Measurements from ENCODE around the gene MEG3.
A peak's percentile ranks its signal among the peaks of the same experiment; 100 is the strongest.

The MEG3 gene

DNA sequence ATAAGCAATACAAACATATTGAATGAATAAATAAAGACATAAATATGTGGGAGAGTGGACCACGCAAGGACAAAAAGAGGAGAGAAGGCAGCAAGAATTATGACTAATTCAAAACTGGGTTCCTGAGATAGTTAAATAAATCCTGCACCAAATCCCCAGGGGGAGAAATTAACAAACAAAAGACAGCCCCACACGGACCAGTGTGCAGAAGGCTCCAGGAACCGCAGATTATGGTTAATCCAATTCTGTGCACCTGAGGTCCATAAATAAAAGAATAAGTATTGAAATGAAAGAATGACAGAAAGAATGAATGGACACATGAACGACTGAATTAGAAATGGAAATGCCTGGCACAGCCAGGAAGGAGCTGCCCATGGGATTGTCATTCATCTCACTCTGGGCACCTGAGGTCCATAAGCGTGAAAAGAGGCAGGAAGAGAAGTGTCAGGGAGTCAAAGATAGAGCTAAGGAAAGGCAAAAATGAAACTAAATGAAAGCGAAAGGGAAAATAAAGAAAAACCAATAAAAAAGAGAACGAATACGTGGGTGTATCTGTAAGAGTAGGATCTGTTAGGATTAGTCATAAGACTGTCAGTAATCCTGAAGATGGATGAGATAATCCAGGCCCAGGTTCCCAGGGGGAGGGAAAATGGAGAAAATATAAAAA, 23.3 kb downstream of the MEG3 start:
- DNase-seq (ENCODE audit: low spot score) = no peak

DNA sequence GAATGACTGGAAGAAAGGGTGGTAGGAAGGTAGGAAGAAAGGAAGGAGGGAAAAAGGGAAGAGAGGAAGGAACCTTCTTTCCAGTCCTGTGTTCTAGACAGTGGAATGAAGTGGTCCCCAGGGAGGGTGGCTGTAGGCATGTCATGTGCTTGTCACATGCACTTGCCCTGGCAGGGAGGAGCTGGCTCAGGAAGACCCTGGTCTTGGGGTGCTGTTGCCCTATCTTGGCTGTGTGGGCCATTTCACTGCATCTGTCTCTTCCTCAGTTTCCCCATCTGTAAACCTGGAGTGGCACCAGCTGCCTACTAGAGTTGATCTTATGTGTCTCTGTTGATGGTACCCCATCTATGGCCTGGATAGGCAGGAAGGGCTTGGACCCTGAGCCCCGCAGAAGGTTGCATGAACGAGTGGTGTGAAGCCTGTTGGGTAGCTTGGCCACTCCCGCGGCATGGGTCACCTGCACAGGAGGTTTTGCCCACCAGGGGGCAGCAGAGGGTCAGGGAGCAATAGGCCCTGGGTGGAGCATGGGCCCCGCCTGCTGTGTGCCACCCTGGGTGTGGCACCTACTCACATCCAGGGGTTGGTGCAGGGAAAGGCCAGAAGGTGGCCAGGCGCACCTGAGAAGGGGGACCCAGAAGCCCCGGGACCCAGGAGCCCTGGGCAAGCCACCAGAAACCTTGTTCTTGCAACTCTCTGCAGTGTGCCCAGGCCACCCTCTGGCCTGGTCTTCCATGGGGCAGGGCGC, 25.1 kb downstream of the MEG3 start:
- DNase-seq (ENCODE audit: low spot score) = peak; percentile 70

DNA sequence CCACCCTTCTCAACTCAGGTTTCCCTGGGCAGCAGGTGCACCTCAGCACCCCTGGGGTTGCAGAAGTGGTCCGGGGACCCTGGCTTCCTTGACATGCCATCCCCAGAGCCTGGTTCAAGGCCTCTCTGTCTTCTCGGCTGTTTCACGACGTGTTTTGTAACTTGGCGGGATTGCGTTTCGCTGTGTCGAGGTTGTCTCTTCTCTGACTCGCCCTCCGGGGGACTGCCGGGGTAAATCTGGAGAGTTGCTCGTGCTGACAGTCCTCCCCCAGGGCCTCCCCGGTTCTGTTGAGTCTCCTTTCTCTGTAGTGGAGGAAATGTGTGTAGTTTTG, 25.6 kb downstream of the MEG3 start:
- DNase-seq (ENCODE audit: low spot score) = no peak

DNA sequence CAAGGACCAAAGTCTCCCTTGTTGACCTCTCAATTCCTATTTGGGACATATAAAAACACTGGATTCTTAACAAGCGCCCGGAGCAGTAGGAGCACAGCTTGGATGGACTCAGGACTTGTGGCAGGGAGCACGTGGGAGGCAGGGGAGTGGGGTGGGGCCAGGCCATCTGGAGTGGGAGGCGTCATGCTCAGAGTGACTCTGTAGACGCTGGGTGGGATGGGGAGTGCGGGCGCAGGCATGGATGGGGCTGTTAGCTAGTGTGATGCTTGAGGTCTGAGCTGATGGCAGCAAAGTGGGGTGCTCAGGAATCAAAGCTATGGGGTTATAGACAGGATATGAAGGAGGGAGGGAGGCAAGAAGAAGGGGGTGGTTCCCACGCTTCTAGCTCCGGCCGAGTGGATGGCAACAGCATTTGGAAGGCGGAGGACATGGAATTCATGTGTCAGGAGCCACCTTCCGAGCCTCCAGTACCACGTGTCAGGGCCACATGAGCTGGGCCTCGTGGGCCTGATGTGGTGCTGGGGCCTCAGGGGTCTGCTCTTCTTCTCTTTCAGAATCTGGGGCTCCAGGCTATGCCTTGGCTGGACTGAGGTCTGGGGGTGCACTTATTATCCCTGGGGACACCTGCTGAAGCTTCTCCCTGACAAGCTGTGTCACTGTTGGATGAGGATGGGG, 26.2 kb downstream of the MEG3 start:
- no peak for DNase-seq (ENCODE audit: low spot score)

DNA sequence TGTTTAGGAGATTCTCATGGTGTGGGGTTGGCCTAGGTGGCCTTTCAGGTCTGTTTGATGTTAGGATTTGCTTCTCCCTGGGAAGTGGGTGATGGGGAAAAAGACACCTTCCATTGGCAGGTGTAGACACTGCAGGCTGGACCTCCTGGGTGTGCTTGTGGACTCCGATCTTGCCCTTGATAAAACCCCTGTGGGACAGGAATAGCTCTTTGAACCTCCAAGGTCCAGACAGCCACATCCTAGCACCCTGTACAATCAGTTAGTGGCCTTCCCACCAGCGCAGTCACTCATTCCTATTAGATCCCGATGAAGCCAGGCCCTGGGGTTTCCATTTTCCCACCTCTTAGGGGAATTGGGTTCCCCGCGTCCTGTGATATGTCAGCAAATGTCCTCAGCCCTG, 28.5 kb downstream of the MEG3 start:
- no peak for DNase-seq (ENCODE audit: low spot score)

DNA sequence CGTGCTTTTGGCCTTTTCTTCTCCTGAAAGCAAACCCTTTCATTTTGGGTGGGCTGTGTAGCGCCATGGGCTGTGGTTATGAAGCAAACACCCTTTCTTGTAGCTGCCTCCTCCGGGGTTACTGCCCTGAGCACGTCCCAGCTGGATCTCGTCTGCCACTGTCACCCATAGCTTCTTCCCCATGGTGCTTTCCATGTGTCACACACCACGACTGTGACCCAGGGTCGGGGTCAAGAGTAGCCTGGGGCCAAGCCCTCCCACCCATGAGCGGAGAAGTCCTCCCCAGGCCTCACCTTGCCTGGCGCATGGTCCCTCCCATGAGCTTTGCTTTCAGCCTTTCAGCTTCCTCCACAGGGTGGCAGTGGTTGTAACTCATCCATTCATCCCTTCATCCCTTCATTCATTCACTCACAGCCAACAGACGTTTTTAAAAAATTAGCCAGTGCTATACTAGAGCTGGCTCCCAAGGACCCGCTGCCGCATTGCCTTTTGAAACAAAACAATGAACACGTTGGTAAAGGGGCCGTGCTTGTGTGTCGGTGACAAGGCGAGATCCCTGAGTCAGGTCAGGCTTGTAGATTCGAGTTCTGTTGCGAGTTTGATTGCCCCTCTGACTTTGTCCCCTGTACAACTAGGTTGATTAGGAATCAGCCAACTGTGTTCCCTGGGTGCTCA, 29.5 kb downstream of the MEG3 start:
- no peak for DNase-seq (ENCODE audit: low spot score)

DNA sequence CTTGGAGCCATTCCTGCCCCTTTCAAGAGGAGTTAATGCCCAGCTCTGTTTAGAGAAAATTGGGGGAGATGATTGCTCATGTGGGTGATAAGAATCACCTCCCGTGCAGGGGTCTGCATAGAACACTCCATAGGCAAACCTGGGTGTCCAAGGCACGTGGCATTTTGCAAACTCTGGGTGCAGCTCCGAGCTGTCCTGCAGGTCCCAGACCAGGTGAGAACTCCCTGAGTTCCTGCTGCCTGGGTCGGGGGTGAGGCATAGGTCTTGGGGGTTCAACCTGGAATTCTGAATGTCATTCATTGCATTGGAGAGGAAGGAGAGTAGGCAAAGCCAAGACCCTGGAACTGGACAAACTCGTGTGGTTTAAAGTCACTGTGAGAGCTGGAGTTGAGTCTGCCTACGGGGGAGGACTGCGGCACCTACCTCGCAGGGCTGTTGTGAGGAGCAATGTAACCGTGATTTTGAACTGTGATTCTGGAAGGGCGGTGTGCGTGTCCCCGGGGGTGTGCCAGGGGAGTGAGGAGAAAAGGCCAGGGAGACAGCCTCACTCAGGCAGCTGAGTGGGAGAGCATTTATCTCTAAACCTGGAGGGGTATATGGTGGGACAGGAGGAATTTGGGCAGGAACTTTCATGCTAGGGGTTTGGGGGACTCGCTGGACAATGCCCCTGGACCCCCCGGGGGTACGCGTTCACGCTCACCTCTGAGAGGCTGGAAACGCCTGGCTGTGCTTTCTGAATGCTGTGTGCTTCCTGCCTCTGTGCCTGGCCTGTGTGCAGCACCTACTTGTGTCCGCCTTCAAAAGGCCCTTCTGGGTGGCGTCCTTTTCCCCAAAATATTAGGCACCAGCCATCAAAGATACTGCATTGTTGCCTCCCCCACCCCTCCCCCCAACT, 30.4 kb downstream of the MEG3 start:
- no peak for DNase-seq (ENCODE audit: low spot score)

DNA sequence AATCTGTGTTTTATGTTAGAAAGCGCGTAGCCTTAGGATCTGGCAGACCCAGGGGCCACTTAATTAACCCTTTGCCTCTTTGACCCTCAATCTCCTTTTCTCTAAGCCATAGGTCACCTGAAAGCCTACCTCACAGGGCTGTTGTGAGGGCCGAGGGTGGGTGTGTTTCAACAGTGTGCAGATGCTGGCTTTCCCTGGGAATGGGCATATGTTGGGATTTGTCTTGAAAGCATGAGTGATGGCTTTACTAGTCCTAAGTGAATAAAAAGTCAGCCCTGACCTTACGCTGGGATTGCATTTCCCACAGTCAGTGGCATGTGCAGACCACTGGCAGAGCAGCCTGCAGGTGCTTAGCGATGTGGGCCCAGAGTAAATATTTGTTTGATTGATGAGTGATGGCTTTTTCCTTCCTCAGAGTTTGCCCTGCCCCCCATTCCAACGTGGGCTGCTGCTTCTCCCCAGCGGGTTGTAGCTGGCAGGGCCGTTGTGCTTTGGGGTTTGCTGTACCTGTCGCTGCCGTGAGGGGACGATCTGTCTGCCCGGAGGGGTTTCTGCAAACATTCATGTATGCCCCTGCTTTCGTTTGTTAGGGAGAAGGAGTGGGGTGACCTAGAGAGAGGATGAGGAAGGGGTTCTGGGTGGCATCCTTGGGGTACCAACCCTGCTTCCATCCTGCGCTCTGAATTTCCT, 31.5 kb downstream of the MEG3 start:
- DNase-seq (ENCODE audit: low spot score) = no peak

DNA sequence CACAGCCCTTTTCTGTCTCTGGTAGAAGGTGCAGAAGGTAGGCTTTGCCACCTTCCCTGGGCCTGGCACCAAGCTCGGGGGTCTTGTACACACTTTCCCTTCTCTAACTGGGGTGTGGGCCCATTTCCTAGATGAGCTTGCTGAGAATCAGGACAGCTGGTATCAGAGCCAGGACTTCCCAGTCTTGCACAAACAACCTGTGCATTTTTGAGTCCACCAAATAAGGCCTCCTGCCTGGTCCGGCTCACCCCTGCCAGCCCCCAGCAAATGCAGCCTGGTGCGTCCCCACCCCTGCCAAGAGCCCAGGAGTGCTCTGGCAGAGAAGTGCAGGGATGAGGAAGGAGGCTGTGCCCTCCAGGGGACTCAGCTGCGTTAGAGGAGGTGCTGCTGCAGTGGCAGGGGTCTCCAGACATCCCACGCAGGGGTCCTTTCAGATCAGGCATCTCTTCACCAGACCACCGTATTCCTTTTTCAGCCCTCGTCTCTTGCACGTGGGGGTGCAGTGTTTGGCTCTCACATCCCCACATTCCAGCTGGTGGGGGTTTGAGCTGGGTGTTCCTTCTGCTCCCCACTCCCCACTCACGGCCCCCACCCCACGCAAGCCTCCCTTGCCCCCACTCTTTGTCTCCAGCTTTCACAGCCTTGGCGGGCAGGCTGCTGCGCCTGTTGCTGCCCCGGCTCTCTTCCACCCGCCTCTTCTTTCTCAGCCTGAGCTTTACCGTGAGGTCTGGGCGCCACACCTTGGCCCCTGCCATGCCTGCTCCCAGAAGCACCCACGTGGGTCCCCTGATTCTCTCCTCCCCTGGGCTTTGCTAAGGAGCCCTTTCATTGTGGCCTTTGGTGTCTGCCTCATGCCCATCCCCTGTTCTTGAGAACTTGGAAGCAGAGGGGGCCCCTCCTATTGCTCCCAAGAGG, 32.3 kb downstream of the MEG3 start:
- DNase-seq (ENCODE audit: low spot score) = no peak

DNA sequence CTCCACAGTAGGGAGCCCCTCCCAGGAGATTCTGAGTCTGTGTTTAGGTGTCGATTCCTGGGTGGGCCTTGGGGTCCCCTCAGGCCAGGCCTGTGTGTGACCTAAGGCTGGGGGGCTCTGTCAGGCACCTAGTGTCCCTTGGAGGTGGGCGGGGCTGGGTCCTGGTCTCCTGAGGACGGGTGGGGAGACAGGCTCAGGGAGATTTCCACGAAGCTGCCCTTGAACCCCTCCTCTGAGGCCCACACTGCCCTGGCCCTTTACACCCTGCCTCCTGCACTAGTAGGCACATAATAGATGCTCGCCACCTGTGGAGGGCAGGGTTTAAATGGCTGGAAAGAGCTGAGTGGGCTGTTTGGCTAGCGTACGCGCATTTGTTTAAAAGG, 32.9 kb downstream of the MEG3 start:
- no peak for DNase-seq (ENCODE audit: low spot score)

DNA sequence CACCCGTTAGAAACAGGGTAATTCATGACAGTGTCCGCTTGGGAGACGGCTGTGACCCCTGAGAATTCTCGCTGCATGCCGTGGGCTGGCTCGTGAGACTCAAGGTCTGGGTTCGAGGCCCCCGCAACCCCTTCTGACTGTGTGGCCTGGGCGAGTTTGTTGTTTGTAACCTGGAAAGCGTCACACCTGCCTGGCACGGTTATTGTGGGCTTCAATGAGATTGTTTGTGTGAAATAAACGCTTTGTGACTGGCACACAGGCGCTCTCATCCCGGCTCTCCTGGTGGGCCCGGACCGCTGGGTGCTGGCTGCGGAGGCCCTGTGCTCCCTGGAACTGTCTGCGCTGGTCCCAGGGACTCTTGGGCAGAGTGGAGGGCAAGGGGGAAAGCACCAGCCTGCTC, 33.9 kb downstream of the MEG3 start:
- no peak for DNase-seq (ENCODE audit: low spot score)

DNA sequence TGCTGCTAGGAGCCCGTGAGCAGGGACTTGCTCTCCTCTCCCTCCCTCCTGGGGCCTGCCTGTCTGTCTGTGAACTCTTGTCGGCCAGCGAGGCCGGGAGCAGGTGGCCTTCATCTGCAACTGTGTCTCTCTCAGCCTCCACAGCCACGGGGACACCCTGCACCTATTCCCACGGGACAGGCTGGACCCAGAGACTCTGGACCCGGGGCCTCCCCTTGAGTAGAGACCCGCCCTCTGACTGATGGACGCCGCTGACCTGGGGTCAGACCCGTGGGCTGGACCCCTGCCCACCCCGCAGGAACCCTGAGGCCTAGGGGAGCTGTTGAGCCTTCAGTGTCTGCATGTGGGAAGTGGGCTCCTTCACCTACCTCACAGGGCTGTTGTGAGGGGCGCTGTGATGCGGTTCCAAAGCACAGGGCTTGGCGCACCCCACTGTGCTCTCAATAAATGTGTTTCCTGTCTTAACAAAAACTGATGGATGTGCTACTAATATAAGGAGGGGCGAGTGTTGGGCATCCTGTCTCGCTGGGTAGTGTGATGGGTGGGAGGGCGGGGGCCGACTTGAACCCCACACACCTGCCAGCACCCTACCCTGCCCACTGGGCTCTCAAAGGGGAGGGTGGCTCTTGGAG, 34.8 kb downstream of the MEG3 start:
- DNase-seq (ENCODE audit: low spot score) = no peak

DNA sequence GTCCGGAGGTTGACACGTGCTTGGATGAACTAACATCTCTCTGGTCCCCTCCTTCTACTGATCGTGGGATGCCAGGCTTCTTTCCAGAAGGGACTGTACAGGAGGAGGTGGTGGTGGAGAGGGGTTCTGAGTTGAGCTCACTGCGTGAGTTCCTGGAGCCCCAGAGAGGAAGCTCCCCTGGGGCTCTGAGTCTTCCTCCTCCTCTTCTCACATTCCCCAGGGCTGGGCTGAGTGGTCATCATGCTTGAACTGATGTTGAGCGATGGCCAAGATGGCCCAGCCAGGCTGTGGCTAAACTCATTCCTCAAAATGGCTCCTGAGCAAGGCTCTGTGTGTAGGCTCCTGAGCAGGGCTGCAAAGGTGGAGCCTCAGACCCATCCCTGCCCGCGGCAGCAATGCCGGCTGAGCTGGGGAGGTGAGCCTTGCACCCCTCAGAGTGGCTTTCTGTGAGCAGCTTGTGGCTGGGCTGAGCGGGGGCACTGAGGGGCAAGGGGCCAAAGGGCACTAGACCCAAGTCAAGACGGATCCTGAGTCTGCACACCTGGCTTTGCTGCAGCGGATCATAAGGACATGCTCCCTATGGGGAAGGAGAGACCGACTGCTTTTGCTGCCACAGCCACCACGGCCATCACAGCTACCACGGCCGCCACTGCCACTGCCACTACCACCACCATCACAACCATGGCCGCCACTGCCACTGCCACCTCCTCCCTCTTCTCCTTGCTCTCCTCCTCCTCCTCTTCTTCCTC, 35.4 kb downstream of the MEG3 start:
- no peak for DNase-seq (ENCODE audit: low spot score)

DNA sequence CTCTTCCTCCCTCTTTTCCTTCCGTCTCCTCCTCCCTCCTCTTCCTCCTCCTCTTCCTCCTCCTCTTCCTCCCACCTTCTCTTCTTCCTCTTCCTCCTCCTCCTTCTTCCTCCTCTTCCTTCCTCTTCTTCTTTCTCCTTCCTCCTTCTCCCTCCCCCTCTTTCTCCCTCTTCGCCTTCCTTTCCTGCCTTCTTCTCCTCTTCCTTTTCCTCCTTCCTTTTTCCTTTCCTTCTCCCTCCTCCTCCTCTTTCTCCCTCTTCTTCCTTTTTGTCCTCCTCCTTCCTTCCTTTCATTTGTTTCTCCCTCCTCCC, 36.0 kb downstream of the MEG3 start:
- no peak for DNase-seq (ENCODE audit: low spot score)

DNA sequence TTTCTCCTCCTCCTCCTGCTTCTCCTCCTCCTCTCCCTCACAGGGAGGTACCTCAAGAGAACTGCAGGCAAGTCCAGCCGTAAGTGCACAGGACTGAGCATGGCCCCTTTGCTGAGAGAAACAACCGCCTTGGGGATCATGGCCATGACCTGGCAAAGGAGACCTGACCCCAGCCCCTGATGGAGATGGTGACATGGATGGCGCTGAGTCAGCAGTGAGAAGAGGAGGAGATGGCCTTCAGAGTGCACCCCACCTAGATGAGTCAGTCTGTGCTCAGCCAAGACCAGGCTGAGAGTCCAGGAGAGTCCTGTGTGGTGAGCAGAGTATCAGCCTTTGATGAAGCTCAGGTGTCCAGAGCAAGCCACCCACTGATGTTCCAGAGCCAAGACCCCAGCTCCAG, 36.4 kb downstream of the MEG3 start:
- DNase-seq (ENCODE audit: low spot score) = no peak

DNA sequence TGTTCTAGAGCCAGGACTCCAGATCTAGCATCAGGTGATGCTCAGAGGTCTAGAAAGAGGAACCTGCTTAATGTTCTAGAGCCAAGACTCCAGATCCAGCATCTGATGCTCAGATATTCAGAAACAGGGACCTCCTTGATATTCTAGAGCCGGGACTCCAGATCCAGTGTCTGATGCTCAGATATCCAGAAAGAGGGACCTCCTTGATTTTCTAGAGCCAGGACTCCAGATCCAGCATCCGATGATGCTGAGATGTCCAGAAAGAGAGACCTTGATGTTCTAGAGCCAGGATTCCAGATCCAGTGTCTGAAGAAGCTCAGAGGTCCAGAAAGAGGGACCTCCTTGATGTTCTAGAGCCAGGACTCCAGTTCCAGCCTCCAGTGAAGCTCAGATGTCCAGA, 36.9 kb downstream of the MEG3 start:
- DNase-seq (ENCODE audit: low spot score) = no peak

DNA sequence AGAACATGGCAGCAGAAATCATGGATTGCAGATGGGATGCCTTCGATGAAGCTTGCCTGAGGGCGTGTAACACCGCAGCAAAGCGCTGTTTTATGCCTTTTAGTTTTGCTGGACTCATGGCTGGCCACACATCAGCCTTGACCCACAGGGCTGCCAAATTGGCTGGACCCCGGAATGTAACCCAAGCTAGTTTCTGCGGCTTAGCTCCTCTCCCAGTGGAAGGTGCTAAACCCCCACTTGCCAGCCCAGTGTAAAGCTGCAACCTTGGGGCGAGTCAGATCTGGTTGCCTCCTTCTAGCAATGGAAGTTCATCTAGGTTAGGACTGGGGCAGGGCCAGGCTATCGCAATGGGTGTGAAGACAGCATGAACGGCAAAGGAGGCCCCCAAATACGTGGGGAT, 38.3 kb downstream of the MEG3 start:
- no peak for DNase-seq (ENCODE audit: low spot score)

DNA sequence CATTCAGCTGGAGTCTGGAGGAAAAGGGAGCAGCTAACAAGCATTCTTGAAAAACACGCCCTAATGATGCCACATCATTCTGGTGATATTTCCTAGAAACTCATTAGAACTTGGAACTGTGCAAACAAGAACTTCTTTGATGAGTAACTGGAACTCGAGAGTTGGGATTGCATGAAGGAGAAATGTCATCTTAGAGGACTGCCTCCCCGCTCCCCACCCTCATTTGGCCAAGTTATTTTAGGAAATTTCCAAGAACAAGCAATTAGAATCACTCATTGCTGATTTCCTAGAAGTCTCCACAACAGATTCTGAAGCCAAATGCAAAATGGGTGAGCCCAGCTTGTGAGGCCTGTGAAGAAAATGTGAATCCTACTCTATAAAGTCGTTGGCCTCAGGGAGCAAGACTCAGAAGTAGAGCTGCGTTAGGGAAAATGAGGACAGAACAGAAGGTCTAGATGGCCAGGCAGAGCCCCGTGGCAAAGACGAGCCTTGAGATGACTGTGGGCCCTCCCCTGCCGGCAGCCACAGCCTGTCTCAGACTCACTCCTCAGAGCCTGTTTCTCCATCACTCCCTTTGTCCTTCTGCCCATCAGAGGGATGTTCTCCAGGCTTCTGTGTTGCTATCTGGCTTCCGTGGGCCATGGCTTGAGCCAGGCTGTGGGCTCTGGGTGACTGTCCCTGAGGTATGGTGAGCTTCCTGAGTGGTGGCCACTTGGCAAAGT, 39.2 kb downstream of the MEG3 start:
- DNase-seq (ENCODE audit: low spot score) = no peak

Measured in HuH-7 (cell line).